Choroid plexus epithelial cell (primary cell): ENCODE results near the gene CRB2.

Experiments used
- DNase-seq: peaks from one replicate; pipeline ENCODE4 v3.0.0-alpha.2; 2010; ENCODE audit warnings: low read depth
- H3K4me3 ChIP-seq: 2 replicates; pipeline ENCODE4 v1.5.1; 2011; ENCODE audit warnings: low read depth, mild to moderate bottlenecking, control low read depth, low read length, moderate library complexity
- CTCF ChIP-seq: conservative IDR thresholded peaks from 2 replicates; pipeline ENCODE4 v1.5.1; 2011; ENCODE audit warnings: low read depth, mild to moderate bottlenecking, control low read depth, inconsistent platforms, low read length, moderate library complexity

The CRB2 gene

DNA sequence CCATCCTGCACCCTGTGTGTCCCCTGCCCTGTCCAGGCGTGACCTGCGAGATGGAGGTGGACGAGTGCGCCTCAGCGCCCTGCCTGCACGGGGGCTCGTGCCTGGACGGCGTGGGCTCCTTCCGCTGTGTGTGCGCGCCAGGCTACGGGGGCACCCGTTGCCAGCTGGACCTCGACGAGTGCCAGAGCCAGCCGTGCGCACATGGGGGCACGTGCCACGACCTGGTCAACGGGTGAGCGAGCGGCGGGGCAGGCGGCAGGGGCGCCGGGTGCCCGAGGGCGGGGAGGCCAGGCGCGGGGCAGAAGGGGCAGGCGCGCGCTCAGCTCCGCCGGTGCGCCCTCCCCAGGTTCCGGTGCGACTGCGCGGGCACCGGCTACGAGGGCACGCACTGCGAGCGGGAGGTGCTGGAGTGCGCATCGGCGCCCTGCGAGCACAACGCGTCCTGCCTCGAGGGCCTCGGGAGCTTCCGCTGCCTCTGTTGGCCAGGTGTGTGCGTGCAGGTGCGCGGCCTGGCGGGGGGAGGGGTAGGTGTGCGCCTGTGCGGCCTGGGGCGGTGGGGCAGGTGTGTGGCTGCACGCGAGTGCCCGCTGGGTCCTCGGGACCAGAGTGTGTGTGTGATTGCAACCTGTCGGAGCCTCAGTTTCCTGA lies 10.0 kb downstream of the CRB2 start:
- TF ChIP-seq CTCF: no peak
- DNase-seq: no peak

DNA sequence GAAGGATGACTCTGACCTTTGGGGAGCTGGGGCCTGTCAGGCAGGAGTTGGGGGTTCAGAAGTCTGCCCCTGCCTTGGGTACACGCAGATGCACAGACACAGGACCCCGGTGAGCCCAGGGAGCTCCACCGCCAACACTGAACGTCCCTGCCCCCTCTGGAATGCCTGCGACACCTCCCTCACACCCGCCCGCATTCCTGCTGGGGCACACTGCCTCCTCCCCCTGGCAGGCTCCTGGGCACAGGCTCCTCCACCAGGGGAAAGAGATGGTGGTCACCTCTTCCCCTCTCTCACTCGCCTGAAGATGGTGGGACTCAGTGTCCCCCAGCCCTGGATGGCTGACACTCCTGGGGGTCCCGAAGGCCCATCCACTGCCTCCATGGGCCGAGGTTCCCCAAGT lies 12.0 kb downstream of the CRB2 start:
- no peak for TF ChIP-seq CTCF
- DNase-seq: no peak
- H3K4me3 ChIP-seq: no peak overlapping the region

More for the DNA sequence above, 10.0 kb downstream of the CRB2 start:
- H3K4me3 ChIP-seq: no peak overlapping the region

DNA sequence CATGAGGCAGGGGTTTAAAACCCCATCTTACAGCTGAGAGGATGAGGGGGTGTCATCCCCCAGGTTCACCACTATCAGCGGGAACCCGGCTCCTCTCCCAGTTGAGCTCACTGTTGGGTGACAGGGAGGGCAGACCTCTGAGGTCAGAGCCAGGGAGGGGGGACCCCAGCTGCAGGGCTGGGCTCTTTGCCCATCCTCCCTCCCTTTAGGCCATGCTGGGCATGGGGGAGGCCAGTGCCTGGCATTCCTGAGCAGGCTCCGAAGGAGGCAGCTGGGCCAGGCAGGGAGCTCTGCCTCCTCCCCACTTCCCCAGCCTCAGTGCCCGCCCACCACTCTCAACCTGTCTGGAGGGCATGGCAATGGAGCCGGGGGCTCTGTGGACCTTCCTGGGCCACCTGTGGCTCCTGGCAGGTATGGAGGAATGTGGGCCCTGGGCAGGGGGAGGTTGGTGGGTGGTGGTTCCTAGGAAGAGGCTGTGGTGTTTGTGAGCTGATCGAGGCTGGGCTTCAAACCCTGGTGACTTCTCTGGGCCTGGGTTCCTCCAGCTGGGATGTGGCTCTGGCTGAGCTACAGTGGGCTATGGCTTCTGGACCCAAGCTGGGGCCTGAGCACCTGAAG lies 12.6 kb downstream of the CRB2 start:
- DNase-seq: no peak
- no peak for TF ChIP-seq CTCF
- no peak overlapping the region for H3K4me3 ChIP-seq

- H3K4me3 ChIP-seq: no peak overlapping the region
- DNase-seq: no peak
- TF ChIP-seq CTCF: no peak
These were observed 13.3 kb downstream of the CRB2 start for GRCh38 chr9:123369296-123369695.

GRCh38 chr9:123370108-123370507 lies 14.1 kb downstream of the CRB2 start:
- no peak for TF ChIP-seq CTCF
- H3K4me3 ChIP-seq: no peak overlapping the region
- no peak for DNase-seq

DNA sequence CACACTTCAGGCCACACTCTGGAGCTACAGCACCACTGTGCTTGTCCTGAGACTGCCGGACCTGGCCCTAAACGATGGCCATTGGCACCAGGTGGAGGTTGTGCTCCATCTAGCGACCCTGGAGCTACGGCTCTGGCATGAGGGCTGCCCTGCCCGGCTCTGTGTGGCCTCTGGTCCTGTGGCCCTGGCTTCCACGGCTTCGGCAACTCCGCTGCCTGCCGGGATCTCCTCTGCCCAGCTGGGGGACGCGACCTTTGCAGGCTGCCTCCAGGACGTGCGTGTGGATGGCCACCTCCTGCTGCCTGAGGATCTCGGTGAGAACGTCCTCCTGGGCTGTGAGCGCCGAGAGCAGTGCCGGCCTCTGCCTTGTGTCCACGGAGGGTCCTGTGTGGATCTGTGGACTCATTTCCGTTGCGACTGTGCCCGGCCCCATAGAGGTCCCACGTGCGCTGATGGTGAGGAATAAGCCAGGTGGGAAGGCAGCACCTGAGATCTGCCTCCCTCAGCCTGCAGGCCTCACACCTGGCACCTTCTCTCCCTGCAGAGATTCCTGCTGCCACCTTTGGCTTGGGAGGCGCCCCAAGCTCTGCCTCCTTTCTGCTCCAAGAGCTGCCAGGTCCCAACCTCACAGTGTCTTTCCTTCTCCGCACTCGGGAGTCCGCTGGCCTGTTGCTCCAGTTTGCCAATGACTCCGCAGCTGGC lies 14.7 kb downstream of the CRB2 start:
- no peak for DNase-seq
- TF ChIP-seq CTCF: no peak
- H3K4me3 ChIP-seq: no peak overlapping the region
